ENCODE measurements around the gene CPLX1. TPM values are rescaled to one million over a fixed set of nuclear protein-coding genes. Genes with fewer than 3 reads are reported as not detected.
"Not testable (repeated sequence)": the region's sequence is repeated elsewhere in the genome, so short reads cannot be mapped to it uniquely, and the experiment has no call there.

Gene CPLX1
- total RNA-seq, 8 experiments from 2014 or later: 1.8 to 15.1 (median 5.4) TPM

- ATAC-seq (replicated peaks in 6 of 8): peak in 3 of 8 experiments; percentile 43 to 67 (median 65)
- in situ Hi-C loops (cut with MboI; ENCODE audit: low pct_unique_long_range_greater_than_20kb in 2 of 9, low sequenced_read_pairs in 9 of 9, unreplicated experiment in 9 of 9): no loop called here
- peaks cover 17 to 18% of the 10 kb centered on the region in 2 donors for H3K4me1 ChIP-seq (replicated peaks in 1 of 2)
- no peak overlapping the region for H3K27ac ChIP-seq
- H3K4me3 ChIP-seq: no peak overlapping the region
- 0 to 80% (median 66%) methylated on average over 1 to 3 of the region's 18 CpGs; no CpG with 5 or more reads in 4 of the 10 experiments for WGBS, 10 experiments
Measured at GRCh38 chr4:788636-789297, 37.2 kb downstream of the CPLX1 start.

- H3K4me3 ChIP-seq: no peak overlapping the region
- H3K27ac ChIP-seq: no peak overlapping the region
- peak in 1 of 8 experiments; percentile 4 for ATAC-seq (replicated peaks in 6 of 8)
- 42 to 91% (median 70%) methylated on average over 2 to 7 of the region's 19 CpGs; no CpG with 5 or more reads in 5 of the 10 experiments for WGBS, 10 experiments
- in situ Hi-C loops (cut with MboI; ENCODE audit: low pct_unique_long_range_greater_than_20kb in 2 of 9, low sequenced_read_pairs in 9 of 9, unreplicated experiment in 9 of 9): no loop called here
- peaks cover 17 to 18% of the 10 kb centered on the region in 2 donors for H3K4me1 ChIP-seq (replicated peaks in 1 of 2)
Measured at GRCh38 chr4:788006-788635, 37.8 kb downstream of the CPLX1 start.

DNA sequence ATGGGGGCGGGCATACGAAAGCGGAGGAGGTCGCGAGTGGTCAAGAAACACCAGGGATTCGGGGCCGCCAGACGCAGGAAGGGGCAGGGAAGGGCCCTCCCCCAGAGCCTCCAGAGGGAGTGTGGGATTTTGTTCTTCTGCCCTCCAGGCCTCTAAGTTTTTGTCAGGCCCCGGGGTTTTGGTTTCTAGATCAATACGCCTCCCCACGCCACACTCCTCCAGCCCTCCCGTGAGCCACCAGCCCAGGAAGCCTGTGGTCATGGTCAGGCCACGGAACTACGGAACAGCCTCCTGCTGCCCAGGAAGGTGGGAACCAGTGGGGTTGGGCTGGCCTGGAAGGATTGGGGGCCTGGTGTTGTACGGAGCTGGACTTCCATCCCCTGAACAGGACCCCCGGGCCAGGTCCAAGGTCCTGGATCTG lies 38.4 kb downstream of the CPLX1 start:
- Histone ChIP-seq H3K27ac (no peak overlapping the region), H3K4me1 (replicated peaks in 1 of 2) (peaks cover 20 to 22% of the 10 kb centered on the region in 2 donors), H3K4me3 (no peak overlapping the region)
- in situ Hi-C loops (cut with MboI; ENCODE audit: low pct_unique_long_range_greater_than_20kb in 2 of 9, low sequenced_read_pairs in 9 of 9, unreplicated experiment in 9 of 9): no loop called here
- ATAC-seq (replicated peaks in 6 of 8): no peak
- WGBS, 10 experiments: 60 to 86% (median 80%) methylated on average over 1 to 5 of the region's 16 CpGs; no CpG with 5 or more reads in 6 of the 10 experiments

DNA sequence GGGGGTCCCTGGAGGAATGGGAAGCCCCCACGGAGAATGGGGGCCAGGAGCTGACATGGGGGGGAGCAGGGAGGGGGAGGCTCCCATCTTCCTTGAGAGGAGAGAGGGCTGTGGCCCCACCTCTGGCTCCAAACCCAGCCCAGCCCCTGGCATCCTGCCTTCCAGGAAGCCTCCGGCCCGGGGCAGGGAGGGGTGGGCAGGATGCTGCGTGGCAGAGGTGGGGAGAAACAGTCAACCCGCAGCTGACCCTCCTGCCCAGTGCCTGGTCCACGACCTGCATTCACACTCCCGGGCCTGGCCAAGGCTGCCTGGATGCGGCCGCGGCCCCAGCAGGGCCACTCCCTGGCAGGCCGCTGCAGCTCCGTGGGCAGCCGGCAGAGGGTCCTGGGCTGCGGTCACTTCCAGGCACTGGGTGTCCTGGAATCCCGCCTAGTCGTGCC lies 39.0 kb downstream of the CPLX1 start:
- Histone ChIP-seq H3K4me1 (replicated peaks in 1 of 2) (peaks cover 24 to 27% of the 10 kb centered on the region in 2 donors), H3K4me3 (no peak overlapping the region), H3K27ac (no peak overlapping the region)
- 20 to 74% (median 52%) methylated on average over 1 to 6 of the region's 16 CpGs; no CpG with 5 or more reads in 7 of the 10 experiments for WGBS, 10 experiments
- in situ Hi-C loops (cut with MboI; ENCODE audit: low pct_unique_long_range_greater_than_20kb in 2 of 9, low sequenced_read_pairs in 9 of 9, unreplicated experiment in 9 of 9): no loop called here
- no peak for ATAC-seq (replicated peaks in 6 of 8)

- H3K27ac ChIP-seq: no peak overlapping the region
- in situ Hi-C loops (cut with MboI; ENCODE audit: low pct_unique_long_range_greater_than_20kb in 2 of 9, low sequenced_read_pairs in 9 of 9, unreplicated experiment in 9 of 9): no loop called here
- H3K4me1 ChIP-seq (replicated peaks in 1 of 2): peaks cover 24 to 27% of the 10 kb centered on the region in 2 donors
- peak overlapping the region in 4 of 5 donors; percentile 4 to 20 (median 12) for H3K4me3 ChIP-seq
- no peak for ATAC-seq (replicated peaks in 6 of 8)
- WGBS, 10 experiments: no CpG with 5 or more reads among the region's 72 CpGs
Measured at GRCh38 chr4:786074-786741, 39.7 kb downstream of the CPLX1 start.

- in situ Hi-C loops (cut with MboI; ENCODE audit: low pct_unique_long_range_greater_than_20kb in 2 of 9, low sequenced_read_pairs in 9 of 9, unreplicated experiment in 9 of 9): no loop called here
Measured at GRCh38 chr4:785332-786073, 40.4 kb downstream of the CPLX1 start.

DNA sequence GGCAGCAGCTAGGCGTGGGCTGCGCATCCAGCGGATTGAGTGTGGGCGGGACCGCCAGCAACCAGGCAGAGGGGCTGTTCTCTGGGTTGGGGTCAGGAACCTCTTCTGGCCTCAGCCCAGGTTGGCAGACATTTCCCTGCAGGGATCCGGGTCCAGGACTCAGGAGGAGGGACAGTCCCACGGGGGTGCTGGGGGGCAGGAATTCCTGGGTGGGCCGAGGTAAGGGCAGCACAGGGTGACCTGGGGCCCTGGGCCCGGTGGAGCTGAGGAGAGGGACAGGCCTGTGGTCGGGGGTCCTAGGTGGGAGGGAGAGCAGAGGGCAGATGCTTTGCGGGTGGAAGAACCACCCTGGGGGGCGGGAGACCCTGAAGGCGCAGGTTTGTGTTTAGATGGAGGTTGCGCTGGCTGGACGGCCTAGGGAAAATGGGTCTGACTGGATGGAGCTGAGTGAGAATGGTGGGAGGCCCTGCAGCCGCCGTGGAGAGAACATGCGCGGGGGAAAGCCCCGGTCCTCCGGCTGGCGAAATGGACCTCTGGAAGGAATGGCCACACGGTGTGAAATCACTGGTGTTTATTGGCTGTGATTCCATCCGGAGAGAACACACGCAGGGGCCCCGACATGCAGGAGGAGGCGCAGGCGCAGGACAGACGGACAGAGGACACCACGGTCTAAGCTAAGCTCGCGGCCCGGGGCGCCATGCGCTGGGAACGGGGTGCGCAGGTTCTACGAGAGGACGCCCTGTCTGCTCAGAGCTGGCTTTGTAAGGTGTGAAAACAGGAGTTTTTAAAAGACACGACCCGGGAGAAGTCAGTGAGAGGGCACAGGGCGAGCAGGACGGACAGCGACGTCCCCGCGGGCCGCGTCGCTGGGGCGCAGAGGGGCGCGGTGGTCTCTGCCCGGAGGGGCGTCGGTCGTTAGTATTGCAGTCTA lies 41.3 kb downstream of the CPLX1 start:
- H3K4me1 ChIP-seq (replicated peaks in 1 of 2): peaks cover 32 to 35% of the 10 kb centered on the region in 2 donors
- 0 to 100% (median 48%) methylated on average over 1 to 25 of the region's 57 CpGs; no CpG with 5 or more reads in 2 of the 10 experiments for WGBS, 10 experiments
- H3K27ac ChIP-seq: no peak overlapping the region
- no peak for ATAC-seq (replicated peaks in 6 of 8)
- no peak overlapping the region for H3K4me3 ChIP-seq
- in situ Hi-C loops (cut with MboI; ENCODE audit: low pct_unique_long_range_greater_than_20kb in 2 of 9, low sequenced_read_pairs in 9 of 9, unreplicated experiment in 9 of 9): no loop called here

More at GRCh38 chr4:785332-786073, 40.4 kb downstream of the CPLX1 start:
- no peak overlapping the region for H3K27ac ChIP-seq
- ATAC-seq (replicated peaks in 6 of 8): no peak
- peak overlapping the region in 4 of 5 donors; percentile 4 to 20 (median 12) for H3K4me3 ChIP-seq
- 0 to 78% (median 29%) methylated on average over 1 to 10 of the region's 57 CpGs; no CpG with 5 or more reads in 3 of the 10 experiments for WGBS, 10 experiments
- peaks cover 24 to 27% of the 10 kb centered on the region in 2 donors for H3K4me1 ChIP-seq (replicated peaks in 1 of 2)

GRCh38 chr4:781493-782216 lies 44.3 kb downstream of the CPLX1 start:
- no CpG with 5 or more reads among the region's 57 CpGs for WGBS, 10 experiments
- H3K27ac ChIP-seq: peak overlapping the region; percentile 97
- in situ Hi-C loops (cut with MboI; ENCODE audit: low pct_unique_long_range_greater_than_20kb in 2 of 9, low sequenced_read_pairs in 9 of 9, unreplicated experiment in 9 of 9): no loop called here
- peak; percentile 86 to 92 (median 91) for ATAC-seq (replicated peaks in 6 of 8)
- peak overlapping the region; percentile 91 to 99 (median 93) for H3K4me3 ChIP-seq
- peaks cover 32 to 34% of the 10 kb centered on the region in 2 donors for H3K4me1 ChIP-seq (replicated peaks in 1 of 2)

DNA sequence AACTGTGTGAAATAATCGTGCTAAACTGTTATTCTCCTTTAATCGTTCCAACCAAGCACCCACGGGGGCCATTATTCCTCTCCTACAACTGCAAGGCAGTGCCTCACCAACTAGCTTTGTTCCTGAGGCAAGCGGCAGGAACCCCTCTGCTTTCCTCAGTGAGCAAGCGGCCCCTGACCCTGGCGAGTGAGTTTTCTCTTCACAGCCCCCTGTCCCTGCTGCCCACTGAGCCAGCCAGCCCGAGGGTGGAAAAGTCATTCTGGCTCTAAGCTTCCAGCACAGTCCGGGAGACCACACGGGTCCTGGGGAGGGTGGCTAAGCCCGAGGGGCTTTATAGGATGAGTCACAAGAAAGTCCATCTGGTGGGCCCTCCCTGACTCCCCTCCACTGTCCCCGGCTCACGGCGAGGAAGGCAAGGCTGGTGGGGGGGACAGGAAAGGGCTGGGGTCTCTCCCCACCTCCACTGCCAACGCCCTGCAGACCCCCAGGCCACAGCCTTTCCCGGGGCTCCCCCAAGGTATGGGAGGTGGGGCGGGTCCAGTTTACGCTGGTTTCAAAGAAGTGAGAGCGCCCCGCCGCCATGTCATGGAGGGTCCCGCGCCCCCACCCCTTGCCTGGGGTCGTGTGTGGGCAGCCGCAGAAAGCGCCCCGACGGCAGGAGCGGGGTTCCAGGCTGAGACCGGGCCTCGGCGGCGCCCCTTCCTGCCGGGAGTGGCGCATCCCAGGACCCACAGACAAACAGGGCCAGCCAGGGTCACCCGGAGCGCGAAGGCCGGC lies 45.0 kb downstream of the CPLX1 start:
- 0 to 20% (median 3%) methylated on average over 2 to 7 of the region's 38 CpGs; no CpG with 5 or more reads in 4 of the 10 experiments for WGBS, 10 experiments
- peaks cover 24 to 27% of the 10 kb centered on the region in 2 donors for H3K4me1 ChIP-seq (replicated peaks in 1 of 2)
- peak overlapping the region; percentile 91 to 99 (median 93) for H3K4me3 ChIP-seq
- peak in 2 of 8 experiments; percentile 2 to 4 for ATAC-seq (replicated peaks in 6 of 8)
- peak overlapping the region; percentile 97 for H3K27ac ChIP-seq
- in situ Hi-C loops (cut with MboI; ENCODE audit: low pct_unique_long_range_greater_than_20kb in 2 of 9, low sequenced_read_pairs in 9 of 9, unreplicated experiment in 9 of 9): no loop called here

DNA sequence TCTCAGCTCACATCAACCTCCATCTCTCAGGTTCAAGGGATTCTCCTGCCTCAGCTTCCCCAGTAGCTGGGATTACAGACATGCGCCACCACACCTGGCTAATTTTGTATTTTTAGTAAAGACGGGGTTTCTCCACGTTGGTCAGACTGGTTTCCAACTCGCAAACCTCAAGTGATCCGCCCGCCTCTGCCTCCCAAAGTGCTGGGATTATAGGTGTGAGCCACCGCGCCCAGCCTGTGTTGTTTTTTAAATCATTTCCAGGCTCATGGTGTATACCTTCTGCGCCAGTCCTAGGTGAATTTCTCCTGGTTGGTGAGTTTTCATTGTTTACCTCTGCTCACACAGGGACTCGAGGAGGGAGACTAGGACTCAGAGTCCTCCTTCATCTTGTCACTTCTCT lies 45.7 kb downstream of the CPLX1 start:
- 20 to 100% (median 70%) methylated on average over 1 to 7 of the region's 10 CpGs; no CpG with 5 or more reads in 1 of the 10 experiments for WGBS, 10 experiments
- Histone ChIP-seq H3K4me1 (replicated peaks in 1 of 2) (peaks cover 19 to 20% of the 10 kb centered on the region in 2 donors), H3K4me3 (peak overlapping the region; percentile 91 to 99 (median 93))
- in situ Hi-C loops (cut with MboI; ENCODE audit: low pct_unique_long_range_greater_than_20kb in 2 of 9, low sequenced_read_pairs in 9 of 9, unreplicated experiment in 9 of 9); H3K27ac ChIP-seq; ATAC-seq (replicated peaks in 6 of 8): not testable (repeated sequence)

- Histone ChIP-seq H3K27ac (no peak overlapping the region), H3K4me1 (replicated peaks in 1 of 2) (peaks cover 15 to 18% of the 10 kb centered on the region in 2 donors), H3K4me3 (no peak overlapping the region)
- WGBS, 10 experiments: 92 to 100% methylated on average over 1 to 2 of the region's 2 CpGs; no CpG with 5 or more reads in 8 of the 10 experiments
- in situ Hi-C loops (cut with MboI; ENCODE audit: low pct_unique_long_range_greater_than_20kb in 2 of 9, low sequenced_read_pairs in 9 of 9, unreplicated experiment in 9 of 9): no loop called here
- ATAC-seq (replicated peaks in 6 of 8): no peak
Measured at GRCh38 chr4:779555-779954, 46.4 kb downstream of the CPLX1 start.
